Sigmoid colon (tissue), 4 donors: ENCODE data around the gene ORC6.

Experiments used
- EP300 ChIP-seq, 4 donors: sonication (generic); formaldehyde crosslinking; IDR thresholded peaks; one replicate each; pipeline ENCODE4 v1.6.1; 2017; ENCODE audit warnings: antibody characterized with exemption in 4 of 4
- TF ChIP-seq, protein P1 (sequence below), 4 experiments: fragments of 450-650 bp in 3 of 4; fragments of 200-600 bp in 1 of 4; IDR thresholded peaks; one replicate each; pipeline ENCODE4 v1.5.1; 2016 to 2019; ENCODE audit warnings: antibody characterized with exemption in 4 of 4, mild to moderate bottlenecking in 3 of 4, moderate library complexity in 2 of 4

- TF ChIP-seq, protein P1, sequence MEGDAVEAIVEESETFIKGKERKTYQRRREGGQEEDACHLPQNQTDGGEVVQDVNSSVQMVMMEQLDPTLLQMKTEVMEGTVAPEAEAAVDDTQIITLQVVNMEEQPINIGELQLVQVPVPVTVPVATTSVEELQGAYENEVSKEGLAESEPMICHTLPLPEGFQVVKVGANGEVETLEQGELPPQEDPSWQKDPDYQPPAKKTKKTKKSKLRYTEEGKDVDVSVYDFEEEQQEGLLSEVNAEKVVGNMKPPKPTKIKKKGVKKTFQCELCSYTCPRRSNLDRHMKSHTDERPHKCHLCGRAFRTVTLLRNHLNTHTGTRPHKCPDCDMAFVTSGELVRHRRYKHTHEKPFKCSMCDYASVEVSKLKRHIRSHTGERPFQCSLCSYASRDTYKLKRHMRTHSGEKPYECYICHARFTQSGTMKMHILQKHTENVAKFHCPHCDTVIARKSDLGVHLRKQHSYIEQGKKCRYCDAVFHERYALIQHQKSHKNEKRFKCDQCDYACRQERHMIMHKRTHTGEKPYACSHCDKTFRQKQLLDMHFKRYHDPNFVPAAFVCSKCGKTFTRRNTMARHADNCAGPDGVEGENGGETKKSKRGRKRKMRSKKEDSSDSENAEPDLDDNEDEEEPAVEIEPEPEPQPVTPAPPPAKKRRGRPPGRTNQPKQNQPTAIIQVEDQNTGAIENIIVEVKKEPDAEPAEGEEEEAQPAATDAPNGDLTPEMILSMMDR (IDR thresholded peaks at IDR 0.05): no peak
- no peak for TF ChIP-seq EP300 (IDR thresholded peaks at IDR 0.05)
These were observed 21.9 kb downstream of the ORC6 start for GRCh38 chr16:46711106-46712058.
